MG63 (cell line): ENCODE measurements around the gene AQR. TPM values are rescaled to one million over a fixed set of nuclear protein-coding genes. Genes with fewer than 3 reads are reported as not detected.

ENCODE experiments used
- DNase-seq: peaks from one replicate; pipeline ENCODE4 v3.0.0-alpha.2; 2020
- H3K27me3 ChIP-seq: fragments of 250-450 bp; sonication (Bioruptor Pico); 2 replicates; pipeline ENCODE4 v1.5.1; 2020; ENCODE audit warnings: mild to moderate bottlenecking, moderate library complexity
- H3K36me3 ChIP-seq: fragments of 250-450 bp; sonication (Bioruptor Pico); 2 replicates; pipeline ENCODE4 v1.5.1; 2020; ENCODE audit warnings: mild to moderate bottlenecking, moderate library complexity
- H3K4me3 ChIP-seq: fragments of 250-450 bp; sonication (Bioruptor Pico); 2 replicates; pipeline ENCODE4 v1.5.1; 2020; ENCODE audit warnings: mild to moderate bottlenecking, moderate library complexity
- H3K9me3 ChIP-seq: fragments of 250-450 bp; sonication (Bioruptor Pico); 2 replicates; pipeline ENCODE4 v1.5.1; 2020; ENCODE audit warnings: mild to moderate bottlenecking, moderate library complexity
- total RNA-seq: library from RNA; depleted of rRNA; stranded (reverse); fragments of >200 nt; shearing (Covaris generic); gene quantifications from 2 replicates; pipeline ENCODE4 v1.2.3, GENCODE V29; 2014; ENCODE audit warnings: low replicate concordance

AQR gene
- total RNA-seq, 1 experiment from 2014 or later = 10.9 TPM

GRCh38 chr15:34905047-34905446, 64.5 kb downstream of the AQR start:
- no peak overlapping the region for H3K4me3 ChIP-seq
- no peaks in the 10 kb centered on the region for H3K27me3 ChIP-seq
- H3K36me3 ChIP-seq = peaks cover 43% of the 10 kb centered on the region
- H3K9me3 ChIP-seq = no peaks in the 10 kb centered on the region
- DNase-seq = no peak

GRCh38 chr15:34904527-34904926, 65.0 kb downstream of the AQR start:
- no peak overlapping the region for H3K4me3 ChIP-seq
- no peaks in the 10 kb centered on the region for H3K9me3 ChIP-seq
- no peak for DNase-seq
- H3K27me3 ChIP-seq = no peaks in the 10 kb centered on the region
- H3K36me3 ChIP-seq = peaks cover 38% of the 10 kb centered on the region

- no peaks in the 10 kb centered on the region for H3K9me3 ChIP-seq
- H3K4me3 ChIP-seq = no peak overlapping the region
- no peak for DNase-seq
- H3K27me3 ChIP-seq = no peaks in the 10 kb centered on the region
- H3K36me3 ChIP-seq = peaks cover 31% of the 10 kb centered on the region
Measured at GRCh38 chr15:34900748-34901147, 68.8 kb downstream of the AQR start.

GRCh38 chr15:34896183-34896582, 73.4 kb downstream of the AQR start:
- no peak for DNase-seq
- H3K9me3 ChIP-seq = 0 out of 2 replicates have a peak, but pooled peaks cover 4% of the 10 kb centered on the region
- H3K36me3 ChIP-seq = peaks cover 59% of the 10 kb centered on the region
- no peak overlapping the region for H3K4me3 ChIP-seq
- H3K27me3 ChIP-seq = no peaks in the 10 kb centered on the region

GRCh38 chr15:34893967-34894366, 75.6 kb downstream of the AQR start:
- H3K4me3 ChIP-seq = no peak overlapping the region
- no peaks in the 10 kb centered on the region for H3K27me3 ChIP-seq
- H3K9me3 ChIP-seq = 0 out of 2 replicates have a peak, but pooled peaks cover 4% of the 10 kb centered on the region
- peaks cover 71% of the 10 kb centered on the region for H3K36me3 ChIP-seq
- no peak for DNase-seq

GRCh38 chr15:34892963-34893591, 76.5 kb downstream of the AQR start:
- Histone ChIP-seq H3K27me3 (no peaks in the 10 kb centered on the region), H3K36me3 (peaks cover 78% of the 10 kb centered on the region), H3K4me3 (no peak overlapping the region), H3K9me3 (0 out of 2 replicates have a peak, but pooled peaks cover 4% of the 10 kb centered on the region)
- DNase-seq = no peak

- Histone ChIP-seq H3K4me3 (no peak overlapping the region), H3K9me3 (0 out of 2 replicates have a peak, but pooled peaks cover 4% of the 10 kb centered on the region), H3K27me3 (no peaks in the 10 kb centered on the region), H3K36me3 (peaks cover 64% of the 10 kb centered on the region)
- no peak for DNase-seq
Measured at GRCh38 chr15:34890424-34890823, 79.1 kb downstream of the AQR start.

GRCh38 chr15:34889476-34889875, 80.1 kb downstream of the AQR start:
- Histone ChIP-seq H3K36me3 (peaks cover 66% of the 10 kb centered on the region), H3K9me3 (0 out of 2 replicates have a peak, but pooled peaks cover 4% of the 10 kb centered on the region), H3K27me3 (no peaks in the 10 kb centered on the region), H3K4me3 (no peak overlapping the region)
- DNase-seq = peak; percentile 2

- no peak for DNase-seq
- Histone ChIP-seq H3K27me3 (no peaks in the 10 kb centered on the region), H3K36me3 (peaks cover 60% of the 10 kb centered on the region), H3K9me3 (no peaks in the 10 kb centered on the region), H3K4me3 (no peak overlapping the region)
Measured at GRCh38 chr15:34886134-34886533, 83.4 kb downstream of the AQR start.

GRCh38 chr15:34883633-34884032, 85.9 kb downstream of the AQR start:
- Histone ChIP-seq H3K36me3 (peaks cover 46% of the 10 kb centered on the region), H3K27me3 (no peaks in the 10 kb centered on the region), H3K9me3 (no peaks in the 10 kb centered on the region), H3K4me3 (no peak overlapping the region)
- DNase-seq = no peak

- no peak for DNase-seq
- H3K9me3 ChIP-seq = no peaks in the 10 kb centered on the region
- H3K4me3 ChIP-seq = no peak overlapping the region
- no peaks in the 10 kb centered on the region for H3K27me3 ChIP-seq
- peaks cover 43% of the 10 kb centered on the region for H3K36me3 ChIP-seq
Measured at GRCh38 chr15:34883042-34883441, 86.5 kb downstream of the AQR start.

- no peak for DNase-seq
- Histone ChIP-seq H3K9me3 (no peaks in the 10 kb centered on the region), H3K27me3 (no peaks in the 10 kb centered on the region), H3K4me3 (no peak overlapping the region), H3K36me3 (peaks cover 35% of the 10 kb centered on the region)
Measured at GRCh38 chr15:34879107-34879506, 90.4 kb downstream of the AQR start.

- Histone ChIP-seq H3K4me3 (no peak overlapping the region), H3K36me3 (peaks cover 29% of the 10 kb centered on the region), H3K27me3 (no peaks in the 10 kb centered on the region), H3K9me3 (no peaks in the 10 kb centered on the region)
- no peak for DNase-seq
Measured at GRCh38 chr15:34876640-34877039, 92.9 kb downstream of the AQR start.

- Histone ChIP-seq H3K4me3 (no peak overlapping the region), H3K36me3 (peaks cover 43% of the 10 kb centered on the region), H3K27me3 (no peaks in the 10 kb centered on the region), H3K9me3 (no peaks in the 10 kb centered on the region)
- DNase-seq = no peak
Measured at GRCh38 chr15:34869110-34869509, 100.4 kb downstream of the AQR start.

- DNase-seq = no peak
- H3K27me3 ChIP-seq = no peaks in the 10 kb centered on the region
- no peak overlapping the region for H3K4me3 ChIP-seq
- H3K36me3 ChIP-seq = peaks cover 38% of the 10 kb centered on the region
- H3K9me3 ChIP-seq = no peaks in the 10 kb centered on the region
Measured at GRCh38 chr15:34865531-34865930, 104.0 kb downstream of the AQR start.

- Histone ChIP-seq H3K4me3 (no peak overlapping the region), H3K9me3 (no peaks in the 10 kb centered on the region), H3K27me3 (no peaks in the 10 kb centered on the region), H3K36me3 (peaks cover 35% of the 10 kb centered on the region)
- no peak for DNase-seq
Measured at GRCh38 chr15:34861214-34861613, 108.3 kb downstream of the AQR start.

- DNase-seq = peak; percentile 88
- Histone ChIP-seq H3K27me3 (no peaks in the 10 kb centered on the region), H3K4me3 (no peak overlapping the region), H3K36me3 (peaks cover 18% of the 10 kb centered on the region), H3K9me3 (no peaks in the 10 kb centered on the region)
Measured at GRCh38 chr15:34855893-34856292, 113.6 kb downstream of the AQR start.

GRCh38 chr15:34855413-34855812, 114.1 kb downstream of the AQR start:
- H3K36me3 ChIP-seq = peaks cover 18% of the 10 kb centered on the region
- H3K4me3 ChIP-seq = no peak overlapping the region
- no peaks in the 10 kb centered on the region for H3K27me3 ChIP-seq
- DNase-seq = no peak
- H3K9me3 ChIP-seq = no peaks in the 10 kb centered on the region
